Ovary (tissue), 3 donors: Measurements from ENCODE around the gene LIN7B.

ENCODE experiments used
- CTCF ChIP-seq, 3 donors: fragments of 450-650 bp in 2 of 3; fragments of 200-600 bp in 1 of 3; IDR thresholded peaks; one replicate each; pipeline versions ENCODE4 v1.5.1 to v1.8.0; 2016 to 2022; ENCODE audit warnings: antibody characterized with exemption in 3 of 3, mild to moderate bottlenecking in 1 of 3
- EP300 ChIP-seq: sonication (generic); formaldehyde crosslinking; IDR thresholded peaks from one replicate; pipeline ENCODE4 v1.6.1; 2017; ENCODE audit warnings: antibody characterized with exemption
- donor health status: DM: no; HTN: no; CAD: no.

DNA sequence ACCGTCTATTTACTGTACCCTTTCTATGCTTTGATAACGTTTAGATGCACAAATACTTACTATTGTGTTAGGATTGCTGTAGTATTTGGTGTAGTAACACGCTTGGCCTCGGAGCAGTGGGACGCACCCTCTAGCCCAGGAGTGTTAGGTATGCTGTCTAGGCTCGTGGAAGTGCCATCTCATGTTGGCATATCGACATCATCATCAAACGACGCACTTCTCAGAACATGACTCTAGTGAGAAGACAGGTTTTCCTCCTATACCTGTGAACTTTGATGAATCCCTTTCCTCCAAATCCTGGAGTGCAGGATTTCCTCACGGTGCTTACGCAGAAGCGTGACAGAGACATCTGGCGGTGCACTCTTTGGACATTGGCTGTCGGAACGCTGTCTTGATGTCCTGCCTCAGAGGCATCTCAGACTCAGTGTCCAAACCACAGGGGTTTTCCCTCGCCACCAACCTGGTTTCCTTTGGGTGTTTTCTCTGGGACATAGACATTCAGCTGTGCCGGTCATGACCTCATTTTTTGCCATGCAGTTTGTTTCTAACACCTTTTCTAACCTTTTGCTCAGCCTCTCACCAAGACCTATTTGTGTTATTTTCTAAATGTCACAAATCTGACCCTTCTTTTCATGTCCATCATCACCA, 22.7 kb upstream of the LIN7B start:
- TF ChIP-seq CTCF (IDR thresholded peaks at IDR 0.05) (no peak), EP300 (no peak)
